ENCODE data around the gene TMPRSS11A.
A peak's percentile ranks its signal among the peaks of the same experiment; 100 is the strongest.

The TMPRSS11A gene

DNA sequence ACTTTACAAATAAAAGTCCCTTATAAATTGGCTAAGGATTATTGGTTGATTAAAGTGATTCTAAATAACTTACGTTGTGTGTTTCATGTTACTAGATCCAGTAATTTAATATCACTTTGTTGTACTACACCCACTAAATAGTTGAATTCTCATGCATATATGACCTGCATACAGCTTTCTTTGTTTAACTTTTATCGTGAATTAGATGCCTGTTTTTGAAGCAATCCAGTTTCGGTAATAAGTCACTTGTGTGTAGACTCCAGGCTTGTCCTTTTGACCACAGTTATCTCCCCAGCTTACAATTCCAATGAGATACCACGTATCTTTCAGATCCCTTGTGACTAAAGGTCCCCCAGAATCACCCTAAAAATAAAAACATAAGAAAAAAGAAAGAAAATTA lies 52.2 kb downstream of the TMPRSS11A start:
- no peak for FAIRE-seq

- FAIRE-seq = no peak
Observed at GRCh38 chr4:67910585-67910905, 52.7 kb downstream of the TMPRSS11A start.

DNA sequence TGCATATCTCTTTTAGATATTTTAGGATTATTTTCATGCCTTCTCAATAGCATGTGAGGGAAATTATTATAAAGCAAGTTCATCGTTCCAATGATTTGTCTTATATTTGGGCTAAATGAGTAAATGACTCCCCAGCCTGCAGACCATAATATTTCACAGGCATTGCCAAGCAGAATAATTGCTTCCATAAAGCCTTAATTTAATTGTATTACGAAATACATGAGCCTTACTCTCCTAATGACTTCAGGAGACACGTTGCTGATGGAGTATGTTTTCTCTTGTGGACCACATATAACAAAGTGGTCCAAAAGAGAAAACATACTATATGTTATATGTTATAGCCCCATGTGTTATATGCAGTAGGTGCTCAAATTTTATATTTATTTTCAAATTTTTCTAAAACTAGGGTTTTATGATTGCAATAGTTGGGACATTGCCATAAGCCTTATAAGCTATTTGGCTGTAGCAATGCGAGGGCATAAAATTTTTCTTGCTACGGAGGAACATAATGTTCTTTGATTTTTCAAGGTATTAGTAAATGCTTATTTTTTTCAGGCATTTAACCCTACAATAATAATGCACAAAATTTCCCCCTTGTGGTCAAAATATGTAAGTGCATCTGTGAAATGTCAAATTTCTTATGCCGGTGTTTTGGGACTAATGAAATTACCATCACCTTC lies 53.2 kb downstream of the TMPRSS11A start:
- peak; percentile 94 for FAIRE-seq

GRCh38 chr4:67907650-67908049 lies 55.6 kb downstream of the TMPRSS11A start:
- no peak for FAIRE-seq

GRCh38 chr4:67899096-67899495 lies 64.2 kb downstream of the TMPRSS11A start:
- FAIRE-seq = no peak

DNA sequence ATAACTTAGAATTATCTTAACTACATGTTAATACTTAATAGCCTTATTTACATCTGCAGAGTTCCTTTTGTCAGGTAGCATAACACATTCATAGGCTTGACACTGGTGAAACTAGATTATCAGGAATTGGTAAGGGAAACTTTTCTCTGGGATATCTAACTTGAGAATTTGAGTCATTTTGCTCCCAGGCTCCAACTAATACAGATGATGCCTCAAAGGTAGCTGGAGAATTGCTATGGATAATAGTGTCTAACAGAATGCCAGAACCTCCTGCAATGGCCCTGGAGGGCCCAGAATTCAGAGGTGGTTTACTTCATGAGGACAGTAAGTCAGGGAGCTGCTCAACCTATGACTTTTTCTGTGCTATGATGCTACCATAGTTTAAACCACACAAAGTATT lies 65.6 kb downstream of the TMPRSS11A start:
- no peak for FAIRE-seq

- no peak for FAIRE-seq
Observed at GRCh38 chr4:67896421-67897065, 66.8 kb downstream of the TMPRSS11A start.

GRCh38 chr4:67894659-67895058 lies 68.6 kb downstream of the TMPRSS11A start:
- FAIRE-seq = no peak

GRCh38 chr4:67892905-67893304 lies 70.4 kb downstream of the TMPRSS11A start:
- FAIRE-seq = no peak

DNA sequence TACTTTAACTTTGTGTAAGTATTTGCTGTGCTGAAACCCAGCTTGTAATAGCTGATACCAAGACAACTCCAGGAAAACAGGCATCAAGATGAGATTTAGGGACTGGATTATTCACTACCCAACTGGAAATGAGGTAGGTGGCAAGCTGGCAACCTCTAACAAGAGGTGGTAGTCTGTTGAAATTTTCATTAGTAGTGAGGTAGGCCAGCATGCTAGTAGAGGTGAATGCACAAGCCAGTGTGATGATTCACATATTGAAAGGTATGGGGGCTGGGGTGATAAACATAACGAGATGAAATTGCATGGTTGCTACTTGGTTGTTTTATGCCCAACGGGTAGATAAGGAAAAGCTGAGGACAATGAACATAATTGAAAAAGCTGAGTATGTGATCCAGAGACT lies 71.0 kb downstream of the TMPRSS11A start:
- no peak for FAIRE-seq

DNA sequence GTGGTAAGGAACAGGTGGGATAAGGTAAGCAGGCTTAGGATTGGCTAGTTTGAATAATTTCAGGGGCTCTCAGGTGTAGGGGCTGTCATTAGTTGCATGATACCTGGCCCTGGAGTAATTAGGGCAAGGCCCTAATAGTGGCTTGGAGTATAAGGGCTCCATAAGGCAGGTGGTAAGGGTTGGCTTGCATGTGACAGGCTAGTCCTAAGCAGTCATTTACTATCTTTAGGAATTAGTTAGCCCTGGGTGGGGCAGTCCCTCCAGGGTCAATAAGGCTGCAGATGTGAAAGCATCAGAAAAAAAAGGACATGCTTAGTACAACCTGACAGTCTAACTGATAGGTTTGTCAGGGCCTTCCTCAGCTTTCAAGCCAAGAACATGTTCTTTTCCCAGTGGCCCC lies 71.6 kb downstream of the TMPRSS11A start:
- no peak for FAIRE-seq

DNA sequence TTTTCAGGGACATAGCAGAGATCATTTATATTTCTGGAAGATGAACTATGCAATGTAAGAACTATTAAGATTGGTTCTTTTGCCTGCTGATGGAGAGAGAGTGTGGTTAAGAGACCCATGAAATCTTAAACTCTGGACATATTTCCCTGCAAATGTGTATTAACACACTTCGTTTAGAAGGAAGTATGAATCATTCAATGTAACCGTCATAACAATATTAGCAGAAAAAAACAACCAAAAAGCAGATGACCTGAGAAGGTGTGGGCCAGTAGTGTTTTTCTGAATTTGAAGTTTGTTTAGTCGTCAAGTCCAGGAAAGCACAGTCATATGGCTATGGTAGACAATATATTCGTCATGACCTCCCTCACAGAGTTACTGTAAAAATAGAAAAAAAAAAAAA lies 77.0 kb downstream of the TMPRSS11A start:
- no peak for FAIRE-seq

DNA sequence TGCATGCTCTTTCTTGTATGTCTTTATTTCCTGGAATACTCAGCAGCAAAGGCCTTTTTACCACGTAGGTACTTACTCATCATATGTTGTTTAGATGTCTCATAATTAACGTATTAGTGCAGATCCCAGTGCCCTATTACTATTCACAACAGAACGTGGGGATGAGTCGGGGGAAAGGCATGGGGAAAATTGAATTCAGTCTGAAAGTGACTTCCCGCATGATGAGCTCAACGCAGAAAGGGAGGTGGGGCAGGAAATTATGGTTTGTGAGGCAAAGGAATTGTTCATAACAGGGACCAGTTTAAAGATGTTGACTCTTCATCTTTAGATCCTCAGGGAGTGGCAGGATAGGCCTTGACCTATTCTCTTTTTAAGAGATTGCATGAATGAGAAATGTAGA lies 77.5 kb downstream of the TMPRSS11A start:
- FAIRE-seq = no peak

DNA sequence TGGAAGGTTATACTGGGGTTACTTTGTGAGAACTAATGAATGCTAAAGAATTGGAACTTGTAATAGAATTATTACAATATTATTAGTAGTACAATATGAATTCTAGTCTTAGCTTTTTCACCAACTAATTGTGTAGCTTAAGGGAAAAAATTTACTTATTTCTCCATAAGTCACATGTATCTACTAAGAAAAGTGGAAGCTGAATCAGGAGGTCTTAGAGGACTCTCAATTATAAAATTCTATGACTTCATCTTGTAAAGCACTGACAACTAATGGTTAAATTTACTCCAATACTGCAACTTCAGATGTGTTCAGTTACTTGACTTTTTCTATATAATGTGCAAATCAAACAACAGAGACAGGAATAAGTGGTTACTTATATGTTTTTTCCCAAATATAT lies 78.6 kb downstream of the TMPRSS11A start:
- no peak for FAIRE-seq

DNA sequence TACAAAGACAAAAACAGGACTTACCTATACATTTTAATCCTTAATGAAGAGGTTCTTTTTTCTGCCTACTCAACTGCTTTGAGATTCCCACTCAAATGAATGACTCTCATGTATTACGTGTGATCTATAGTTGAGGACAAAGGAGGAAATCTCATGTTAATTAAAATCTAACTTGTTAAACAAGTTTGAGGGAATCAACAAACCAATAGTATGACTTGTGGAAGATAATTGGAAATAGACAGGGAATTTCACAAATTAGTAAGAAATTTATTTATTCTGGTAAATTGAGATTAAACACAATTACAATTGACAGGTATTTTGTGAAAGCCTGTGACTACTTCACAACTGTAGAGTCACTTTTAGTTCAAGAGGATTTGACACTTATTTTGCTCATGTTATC lies 79.4 kb downstream of the TMPRSS11A start, which contains the start of gene TMPRSS11D:
TMPRSS11D (minus strand) TSS at position 101 of the 400 bp plus-strand sequence; CDS start at position 32, 69 bp downstream.
- no peak for FAIRE-seq

GRCh38 chr4:67883458-67883857 lies 79.8 kb downstream of the TMPRSS11A start:
- FAIRE-seq = no peak

DNA sequence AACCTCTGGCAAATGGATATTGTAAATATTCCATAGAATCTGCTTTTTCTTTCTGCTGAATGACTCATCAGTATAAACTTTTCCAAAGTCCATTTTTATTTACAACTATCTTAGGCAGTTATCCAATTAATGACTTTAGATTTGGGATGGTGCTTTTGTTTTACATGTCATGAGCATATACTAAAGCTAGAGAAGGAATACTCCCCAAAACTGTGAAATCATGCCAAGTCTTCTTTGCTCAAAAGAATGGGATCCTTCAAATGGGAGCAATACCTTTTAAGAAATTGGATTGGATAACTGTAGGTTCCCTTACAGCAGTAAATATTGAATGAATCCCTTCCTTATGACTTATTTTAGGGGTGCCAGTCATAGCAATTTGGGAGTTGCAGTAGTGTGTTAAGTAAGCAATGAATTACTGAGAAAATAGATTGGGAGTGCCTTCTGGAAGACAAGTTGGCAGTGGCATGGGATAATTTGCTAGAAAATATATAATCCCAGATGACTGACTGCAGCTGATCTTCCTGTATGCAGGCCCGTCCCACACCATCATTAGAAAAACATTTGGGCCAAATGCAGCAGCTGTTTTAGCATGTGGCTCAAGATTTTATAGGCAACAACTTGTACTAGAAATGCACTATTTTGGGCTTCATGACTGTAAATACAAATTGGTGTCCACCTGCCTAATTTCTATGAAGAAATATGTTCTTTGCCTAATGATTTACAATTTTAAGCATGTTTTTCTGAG lies 82.3 kb downstream of the TMPRSS11A start:
- no peak for FAIRE-seq

GRCh38 chr4:67879486-67879885 lies 83.8 kb downstream of the TMPRSS11A start:
- no peak for FAIRE-seq

DNA sequence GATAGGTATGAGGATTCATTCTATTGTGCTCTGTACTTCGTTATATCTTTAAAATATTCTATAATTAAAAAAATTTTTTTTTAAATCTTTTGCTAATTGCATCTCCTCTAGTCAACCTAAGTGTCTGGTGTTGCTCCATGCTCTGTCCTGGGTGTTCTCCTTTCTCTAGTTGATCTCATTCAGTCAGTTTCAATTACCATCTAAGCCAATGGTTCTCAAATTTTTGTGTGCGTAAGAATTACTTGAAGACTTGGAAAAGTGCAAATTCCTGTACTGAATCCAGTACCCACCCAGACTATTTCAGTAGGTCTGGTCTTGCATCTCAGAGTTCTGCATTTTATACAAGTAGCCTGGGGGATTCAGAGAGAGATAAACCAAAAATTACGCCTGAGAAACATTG lies 86.2 kb downstream of the TMPRSS11A start:
- FAIRE-seq = no peak

DNA sequence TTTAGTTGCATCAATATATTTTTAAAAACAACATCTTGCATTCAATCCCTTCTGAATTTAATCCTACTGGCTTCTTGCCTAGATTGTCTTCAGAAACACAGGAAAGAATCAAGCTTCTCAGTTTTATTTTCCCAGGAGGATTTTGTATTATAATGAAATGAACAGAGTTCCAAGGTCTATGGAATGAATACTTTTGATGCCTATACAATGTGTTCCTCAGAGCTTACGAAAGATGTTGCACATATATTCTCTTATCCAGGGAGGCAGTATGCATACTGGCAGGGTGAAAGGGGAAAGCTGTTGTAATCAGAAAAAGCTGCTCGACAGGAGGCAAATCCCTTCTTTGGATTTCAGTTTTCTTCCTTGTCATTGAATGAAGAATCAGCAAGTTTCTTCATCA lies 88.3 kb downstream of the TMPRSS11A start:
- FAIRE-seq = no peak

- FAIRE-seq = no peak
Observed at GRCh38 chr4:67873116-67873515, 90.2 kb downstream of the TMPRSS11A start.

DNA sequence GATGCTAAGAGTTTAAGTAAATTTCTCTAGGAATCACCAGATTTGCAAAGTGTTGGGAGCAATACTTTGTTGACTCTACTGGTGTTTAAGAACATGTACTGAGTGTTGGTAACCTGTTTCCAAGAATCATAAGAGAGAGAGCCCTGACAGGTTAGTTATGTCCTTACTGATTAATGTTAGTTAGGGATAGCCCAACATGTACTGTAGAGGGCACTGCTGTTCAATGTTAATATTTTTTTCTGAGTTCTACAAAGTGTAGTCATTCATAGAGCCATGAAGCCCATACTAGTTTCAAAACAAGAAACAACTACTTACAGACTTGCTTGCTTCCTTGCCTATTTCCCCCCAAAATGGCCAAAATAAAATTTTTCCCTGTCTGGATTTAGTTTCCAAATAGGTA lies 91.4 kb downstream of the TMPRSS11A start:
- FAIRE-seq = peak; percentile 86

- FAIRE-seq = no peak
Observed at GRCh38 chr4:67869580-67870190, 93.6 kb downstream of the TMPRSS11A start.

DNA sequence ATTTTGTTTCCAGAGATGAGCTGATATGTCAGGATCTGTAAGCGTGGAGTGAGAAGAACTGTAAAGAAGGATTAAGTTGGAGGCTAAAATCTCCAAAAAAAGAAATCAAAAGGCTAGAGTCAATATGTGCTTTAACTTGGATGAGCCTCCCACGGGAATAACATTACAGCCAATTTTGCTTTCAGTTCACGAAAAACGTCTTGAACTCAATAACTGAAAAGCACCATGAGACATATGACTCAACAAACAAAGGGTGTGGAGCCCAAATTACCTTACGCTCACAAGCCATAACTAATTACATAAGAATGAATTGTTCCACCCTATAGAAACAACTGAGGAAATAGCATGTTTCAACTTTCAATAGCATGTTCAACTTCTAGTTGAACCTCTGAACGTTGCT lies 101.8 kb downstream of the TMPRSS11A start:
- FAIRE-seq = no peak

Measured in G401.6 (cell line).